GM21515 (cell line): ENCODE measurements around the gene TMEM165.
A peak's percentile ranks its signal among the peaks of the same experiment; 100 is the strongest.

ENCODE experiments used
- ATAC-seq: cut with Tn5 transposase; IDR thresholded peaks from one replicate; pipeline ENCODE4 v1.9.1; 2021; ENCODE audit not compliant: unreplicated experiment

The TMEM165 gene

GRCh38 chr4:55366621-55367020 is 29.1 kb upstream of the TMEM165 start:
- no peak for ATAC-seq

- no peak for ATAC-seq
Measured at GRCh38 chr4:55367084-55367722, 28.6 kb upstream of the TMEM165 start.

- ATAC-seq: no peak
Measured at GRCh38 chr4:55369968-55370367, 25.8 kb upstream of the TMEM165 start.

- ATAC-seq: no peak
Measured at GRCh38 chr4:55372259-55372658, 23.5 kb upstream of the TMEM165 start.

- ATAC-seq: no peak
Measured at GRCh38 chr4:55373461-55373860, 22.3 kb upstream of the TMEM165 start.

GRCh38 chr4:55376698-55377097 is 19.1 kb upstream of the TMEM165 start:
- no peak for ATAC-seq

- no peak for ATAC-seq
Measured at GRCh38 chr4:55378617-55379467, 16.9 kb upstream of the TMEM165 start.

- no peak for ATAC-seq
Measured at GRCh38 chr4:55380576-55380975, 15.2 kb upstream of the TMEM165 start.

GRCh38 chr4:55381502-55381901 is 14.3 kb upstream of the TMEM165 start:
- no peak for ATAC-seq

- ATAC-seq: no peak
Measured at GRCh38 chr4:55382488-55383003, 13.2 kb upstream of the TMEM165 start.

- ATAC-seq: no peak
Measured at GRCh38 chr4:55385201-55385649, 10.5 kb upstream of the TMEM165 start.

- ATAC-seq: peak; percentile 70
Measured at GRCh38 chr4:55386073-55386472, 9.7 kb upstream of the TMEM165 start.

- no peak for ATAC-seq
Measured at GRCh38 chr4:55386840-55387239, 8.9 kb upstream of the TMEM165 start.

- no peak for ATAC-seq
Measured at GRCh38 chr4:55393461-55394320, 2.1 kb upstream of the TMEM165 start.

GRCh38 chr4:55395218-55395528 is 584 bp upstream of the TMEM165 start:
- no peak for ATAC-seq

GRCh38 chr4:55396308-55397125 is 760 bp downstream of the TMEM165 start:
- ATAC-seq: peak; percentile 35

- no peak for ATAC-seq
Measured at GRCh38 chr4:55397126-55397436, 1.3 kb downstream of the TMEM165 start.

- ATAC-seq: no peak
Measured at GRCh38 chr4:55397520-55398321, 2.0 kb downstream of the TMEM165 start.

GRCh38 chr4:55398461-55398860 is 2.7 kb downstream of the TMEM165 start:
- no peak for ATAC-seq

GRCh38 chr4:55398966-55399365 is 3.2 kb downstream of the TMEM165 start:
- ATAC-seq: no peak
